ENCODE measurements around the gene POU2F3.
"Not testable (repeated sequence)": the region's sequence is repeated elsewhere in the genome, so short reads cannot be mapped to it uniquely, and the experiment has no call there.

DNA sequence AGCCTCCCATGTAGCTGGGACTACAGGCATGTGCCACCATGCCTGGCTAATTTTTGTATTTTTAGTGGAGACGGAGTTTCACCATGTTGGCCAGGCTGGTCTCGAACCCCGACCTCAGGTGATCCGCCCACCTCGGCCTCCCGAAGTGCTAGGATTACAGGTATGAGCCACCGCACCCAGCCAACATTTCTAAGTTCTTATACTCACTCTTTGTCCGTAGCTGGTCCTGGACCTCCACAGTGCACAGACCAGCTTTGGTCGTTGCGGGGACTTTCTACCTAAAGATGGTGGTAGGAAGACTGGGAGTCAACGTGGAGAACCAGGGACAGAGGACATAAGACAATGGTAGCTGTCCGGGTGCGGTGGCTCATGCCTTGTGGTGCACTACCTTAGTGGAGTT, 13.4 kb downstream of the POU2F3 start:
- TF ChIP-seq EZH2phosphoT487 (IDR thresholded peaks at IDR 0.05; ENCODE audit: low read depth) = not testable (repeated sequence)
- TF ChIP-seq, protein P1, sequence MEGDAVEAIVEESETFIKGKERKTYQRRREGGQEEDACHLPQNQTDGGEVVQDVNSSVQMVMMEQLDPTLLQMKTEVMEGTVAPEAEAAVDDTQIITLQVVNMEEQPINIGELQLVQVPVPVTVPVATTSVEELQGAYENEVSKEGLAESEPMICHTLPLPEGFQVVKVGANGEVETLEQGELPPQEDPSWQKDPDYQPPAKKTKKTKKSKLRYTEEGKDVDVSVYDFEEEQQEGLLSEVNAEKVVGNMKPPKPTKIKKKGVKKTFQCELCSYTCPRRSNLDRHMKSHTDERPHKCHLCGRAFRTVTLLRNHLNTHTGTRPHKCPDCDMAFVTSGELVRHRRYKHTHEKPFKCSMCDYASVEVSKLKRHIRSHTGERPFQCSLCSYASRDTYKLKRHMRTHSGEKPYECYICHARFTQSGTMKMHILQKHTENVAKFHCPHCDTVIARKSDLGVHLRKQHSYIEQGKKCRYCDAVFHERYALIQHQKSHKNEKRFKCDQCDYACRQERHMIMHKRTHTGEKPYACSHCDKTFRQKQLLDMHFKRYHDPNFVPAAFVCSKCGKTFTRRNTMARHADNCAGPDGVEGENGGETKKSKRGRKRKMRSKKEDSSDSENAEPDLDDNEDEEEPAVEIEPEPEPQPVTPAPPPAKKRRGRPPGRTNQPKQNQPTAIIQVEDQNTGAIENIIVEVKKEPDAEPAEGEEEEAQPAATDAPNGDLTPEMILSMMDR (IDR thresholded peaks at IDR 0.05; ENCODE audit: low read depth, low read length) = not testable (repeated sequence)
